ENCODE measurements around the gene RAPGEF4. TPM values are rescaled to one million over a fixed set of nuclear protein-coding genes. Genes with fewer than 3 reads are reported as not detected.

The RAPGEF4 gene
- polyA plus RNA-seq, 1 experiment = 1.3 TPM

- DNase-seq (ENCODE audit: low read depth, low spot score) = no peak
- Histone ChIP-seq H3K4me3 (ENCODE audit: low read depth, low read length) (peak overlapping the region; percentile 75), H3K9me3 (ENCODE audit: control insufficient read depth, insufficient read depth, low read length) (no peaks in the 10 kb centered on the region), H3K27ac (ENCODE audit: low read depth, low read length) (no peak overlapping the region), H3K27me3 (ENCODE audit: control insufficient read depth, insufficient read depth, low read length) (no peaks in the 10 kb centered on the region)
- TF ChIP-seq CTCF (IDR thresholded peaks at IDR 0.05; ENCODE audit: low read depth, low read length) = no peak
- ChIA-PET CTCF (interaction anchor here (0.9 kb wide), 1 partner anchor 142 kb away, joined by 3 read pairs; no protein-coding TSS in a partner anchor), POLR2A (no interaction called here)
Observed at GRCh38 chr2:173075056-173075780, 339.6 kb downstream of the RAPGEF4 start.

DNA sequence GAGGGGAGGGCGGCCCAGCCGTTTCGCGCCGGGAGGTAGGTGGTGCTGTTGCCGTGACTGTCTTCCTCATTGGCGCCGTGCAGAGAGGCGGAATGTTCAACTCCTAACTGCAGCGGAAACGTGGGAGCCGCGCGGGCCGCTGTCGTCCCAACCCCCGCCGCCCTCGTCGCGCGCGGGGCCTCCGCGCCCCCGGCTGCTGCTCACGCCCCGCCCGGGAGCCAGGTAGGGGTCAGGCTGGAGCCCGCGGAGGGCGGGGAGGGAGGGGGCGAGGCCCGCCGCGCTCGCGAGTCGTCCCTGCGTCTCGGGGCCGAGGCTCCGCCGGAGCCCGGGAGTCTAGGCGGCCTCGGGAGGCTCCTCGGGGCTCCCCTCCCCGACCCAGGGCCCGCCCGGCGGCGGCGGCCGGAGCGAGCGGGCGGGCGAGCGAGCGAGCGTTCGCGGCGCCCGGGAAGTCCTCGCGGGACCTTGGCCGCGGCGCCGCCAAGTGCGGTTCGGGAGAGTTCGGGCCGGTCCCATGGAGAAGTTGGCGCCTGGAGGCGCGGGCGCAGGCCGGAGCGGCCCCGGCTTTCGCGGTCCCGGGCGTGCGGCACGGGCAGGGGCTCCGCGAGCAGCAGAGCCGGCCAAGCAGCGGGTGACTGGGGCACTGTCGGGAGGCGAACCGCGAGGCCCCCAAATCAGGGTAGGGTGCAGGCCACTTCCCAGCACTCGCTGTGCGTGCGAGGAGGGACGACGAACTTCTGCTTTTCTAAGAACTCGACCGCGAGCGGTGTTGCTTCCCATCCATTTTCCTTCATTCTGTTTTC lies 340.3 kb downstream of the RAPGEF4 start, which contains the start of gene MAP3K20:
Gene MAP3K20 (plus strand): TSS at position 66 of the 800 bp plus-strand sequence. CDS start 15,186 bp downstream, outside the sequence.
- no peak for DNase-seq (ENCODE audit: low read depth, low spot score)
- TF ChIP-seq CTCF (IDR thresholded peaks at IDR 0.05; ENCODE audit: low read depth, low read length) = peak; percentile 48
- H3K9me3 ChIP-seq (ENCODE audit: control insufficient read depth, insufficient read depth, low read length) = no peaks in the 10 kb centered on the region
- CTCF ChIA-PET = no interaction called here
- no peaks in the 10 kb centered on the region for H3K27me3 ChIP-seq (ENCODE audit: control insufficient read depth, insufficient read depth, low read length)
- POLR2A ChIA-PET = no interaction called here
- H3K4me3 ChIP-seq (ENCODE audit: low read depth, low read length) = peak within 1 kb of the TSS; percentile 75
- peak within 1 kb of the TSS; percentile 86 for H3K27ac ChIP-seq (ENCODE audit: low read depth, low read length)

- POLR2A ChIA-PET = interaction anchor here (0.7 kb wide), 1 partner anchor 134 kb away, joined by 5 read pairs; no protein-coding TSS in a partner anchor
- Histone ChIP-seq H3K4me3 (ENCODE audit: low read depth, low read length) (peak overlapping the region; percentile 75), H3K27ac (ENCODE audit: low read depth, low read length) (peak overlapping the region; percentile 86), H3K9me3 (ENCODE audit: control insufficient read depth, insufficient read depth, low read length) (no peaks in the 10 kb centered on the region), H3K27me3 (ENCODE audit: control insufficient read depth, insufficient read depth, low read length) (no peaks in the 10 kb centered on the region)
- CTCF ChIA-PET = interaction anchor here (1.5 to 4.7 kb wide), 2 partner anchors 50 to 134 kb away, joined by 7 to 31 read pairs; no protein-coding TSS in a partner anchor
- TF ChIP-seq CTCF (IDR thresholded peaks at IDR 0.05; ENCODE audit: low read depth, low read length) = no peak
- no peak for DNase-seq (ENCODE audit: low read depth, low spot score)
Observed at GRCh38 chr2:173076581-173077345, 341.1 kb downstream of the RAPGEF4 start.

DNA sequence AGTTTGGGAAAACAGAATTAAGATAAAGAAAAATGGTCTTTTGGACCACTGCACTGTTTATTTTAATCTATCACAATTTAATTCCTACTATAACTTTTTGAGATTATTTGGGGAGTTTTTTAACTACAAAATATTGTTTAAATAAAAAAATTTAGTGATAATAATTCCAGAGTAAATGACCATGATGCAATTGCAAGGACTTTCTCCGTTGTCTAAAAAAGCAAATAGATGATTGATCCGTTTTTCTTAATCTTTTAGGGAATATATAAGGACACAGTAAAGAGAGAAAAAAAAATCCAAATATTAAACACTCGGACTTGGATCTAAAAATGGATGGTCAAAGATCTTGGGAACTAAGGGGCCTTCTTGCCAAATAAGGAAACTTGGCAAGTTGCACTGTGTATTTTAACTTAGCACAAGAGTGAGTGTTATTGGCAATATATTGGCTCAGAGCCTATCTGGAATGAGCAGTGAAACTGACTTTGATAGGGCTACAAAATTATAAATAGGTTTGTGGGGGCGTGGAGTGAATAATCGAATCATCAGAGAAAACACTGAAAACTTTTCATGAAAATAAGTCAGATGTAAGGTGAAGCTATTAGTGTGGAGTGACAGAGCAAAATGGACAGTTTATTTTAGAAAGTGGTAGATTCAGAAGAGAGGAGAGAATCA lies 342.0 kb downstream of the RAPGEF4 start:
- ChIA-PET POLR2A (interaction anchor here (0.9 to 1.1 kb wide), 3 partner anchors 28 to 49 kb away, joined by 3 to 5 read pairs (median 4); no protein-coding TSS in a partner anchor), CTCF (interaction anchor here (1.5 to 4.7 kb wide), 3 partner anchors 50 to 133 kb away, joined by 3 to 31 read pairs (median 7); no protein-coding TSS in a partner anchor)
- no peak overlapping the region for H3K27ac ChIP-seq (ENCODE audit: low read depth, low read length)
- no peaks in the 10 kb centered on the region for H3K27me3 ChIP-seq (ENCODE audit: control insufficient read depth, insufficient read depth, low read length)
- no peaks in the 10 kb centered on the region for H3K9me3 ChIP-seq (ENCODE audit: control insufficient read depth, insufficient read depth, low read length)
- TF ChIP-seq CTCF (IDR thresholded peaks at IDR 0.05; ENCODE audit: low read depth, low read length) = no peak
- peak overlapping the region; percentile 75 for H3K4me3 ChIP-seq (ENCODE audit: low read depth, low read length)
- DNase-seq (ENCODE audit: low read depth, low spot score) = no peak
